ENCODE data around the gene SHOC2.
A peak's percentile ranks its signal among the peaks of the same experiment; 100 is the strongest.

SHOC2 gene

GRCh38 chr10:111034598-111035310, 115.3 kb downstream of the SHOC2 start:
- TF ChIP-seq POLR2A (IDR thresholded peaks at IDR 0.05; ENCODE audit: extremely low read depth, insufficient read length) = no peak
- no peak for TF ChIP-seq MAX (IDR thresholded peaks at IDR 0.05; ENCODE audit: low read depth, low read length)
- TF ChIP-seq CTCF (IDR thresholded peaks at IDR 0.05; ENCODE audit: low read depth, low read length) = no peak
- H3K4me3 ChIP-seq (ENCODE audit: low read depth, low read length) = no peak overlapping the region
- DNase-seq (ENCODE audit: low read depth) = no peak

GRCh38 chr10:111035542-111035941, 116.1 kb downstream of the SHOC2 start:
- DNase-seq (ENCODE audit: low read depth) = no peak
- no peak overlapping the region for H3K4me3 ChIP-seq (ENCODE audit: low read depth, low read length)
- TF ChIP-seq MYC (IDR thresholded peaks at IDR 0.05; ENCODE audit: low read depth, low read length) (no peak), MAX (IDR thresholded peaks at IDR 0.05; ENCODE audit: low read depth, low read length) (no peak), POLR2A (IDR thresholded peaks at IDR 0.05; ENCODE audit: extremely low read depth, insufficient read length) (no peak), CTCF (IDR thresholded peaks at IDR 0.05; ENCODE audit: low read depth, low read length) (no peak)

GRCh38 chr10:111037858-111038257, 118.5 kb downstream of the SHOC2 start:
- no peak overlapping the region for H3K4me3 ChIP-seq (ENCODE audit: low read depth, low read length)
- TF ChIP-seq MYC (IDR thresholded peaks at IDR 0.05; ENCODE audit: low read depth, low read length) (no peak), POLR2A (IDR thresholded peaks at IDR 0.05; ENCODE audit: extremely low read depth, insufficient read length) (no peak), MAX (IDR thresholded peaks at IDR 0.05; ENCODE audit: low read depth, low read length) (no peak), CTCF (IDR thresholded peaks at IDR 0.05; ENCODE audit: low read depth, low read length) (no peak)
- peak; percentile 30 for DNase-seq (ENCODE audit: low read depth)

GRCh38 chr10:111039522-111039921, 120.1 kb downstream of the SHOC2 start:
- DNase-seq (ENCODE audit: low read depth) = no peak
- TF ChIP-seq MAX (IDR thresholded peaks at IDR 0.05; ENCODE audit: low read depth, low read length) (no peak), CTCF (IDR thresholded peaks at IDR 0.05; ENCODE audit: low read depth, low read length) (no peak), POLR2A (IDR thresholded peaks at IDR 0.05; ENCODE audit: extremely low read depth, insufficient read length) (no peak), MYC (IDR thresholded peaks at IDR 0.05; ENCODE audit: low read depth, low read length) (no peak)
- H3K4me3 ChIP-seq (ENCODE audit: low read depth, low read length) = no peak overlapping the region

- no peak for DNase-seq (ENCODE audit: low read depth)
- TF ChIP-seq POLR2A (IDR thresholded peaks at IDR 0.05; ENCODE audit: extremely low read depth, insufficient read length) (no peak), CTCF (IDR thresholded peaks at IDR 0.05; ENCODE audit: low read depth, low read length) (no peak), MYC (IDR thresholded peaks at IDR 0.05; ENCODE audit: low read depth, low read length) (no peak), MAX (IDR thresholded peaks at IDR 0.05; ENCODE audit: low read depth, low read length) (no peak)
- no peak overlapping the region for H3K4me3 ChIP-seq (ENCODE audit: low read depth, low read length)
These were observed 137.6 kb downstream of the SHOC2 start for GRCh38 chr10:111057006-111057405.
